SK-N-SH treated with all-trans-retinoic acid at 6 μM for 48 hours (cell line): ENCODE measurements around the gene SLC7A6OS.

ENCODE experiments used
- ATAC-seq: fragments of 200-7000 bp; cut with Tn5 transposase; 3 replicates; pipeline ENCODE4 v1.9.1; 2020; ENCODE audit warnings: mild to moderate bottlenecking, moderate library complexity
- ARNTL ChIP-seq: fragments of 450-650 bp; formaldehyde crosslinking; IDR thresholded peaks from 2 replicates; pipeline ENCODE4 v1.5.0; 2020; ENCODE audit warnings: low read depth, mild to moderate bottlenecking, moderate library complexity, borderline replicate concordance
- BACH2 ChIP-seq: fragments of 250-450 bp; sonication (Bioruptor Pico); IDR thresholded peaks from 2 replicates; pipeline ENCODE4 v1.9.0; 2021; ENCODE audit warnings: mild to moderate bottlenecking, borderline replicate concordance
- CREB5 ChIP-seq: fragments of 250-450 bp; sonication (Bioruptor Pico); IDR thresholded peaks from 2 replicates; pipeline ENCODE4 v1.5.1; 2020; ENCODE audit warnings: low read depth, mild to moderate bottlenecking, moderate library complexity
- CSRNP3 ChIP-seq: fragments of 250-450 bp; sonication (Bioruptor Pico); IDR thresholded peaks from 2 replicates; pipeline ENCODE4 v1.5.1; 2021; ENCODE audit warnings: mild to moderate bottlenecking, moderate library complexity
- ESRRG ChIP-seq: fragments of 250-450 bp; sonication (Bioruptor Pico); IDR thresholded peaks from 2 replicates; pipeline ENCODE4 v1.6.1; 2021; ENCODE audit warnings: mild to moderate bottlenecking
- GLIS3 ChIP-seq: fragments of 250-450 bp; sonication (Bioruptor Pico); IDR thresholded peaks from 2 replicates; pipeline ENCODE4 v1.5.0; 2020; ENCODE audit warnings: mild to moderate bottlenecking, moderate library complexity
- ISL1 ChIP-seq: fragments of 250-450 bp; sonication (Bioruptor Pico); IDR thresholded peaks from 2 replicates; pipeline ENCODE4 v2.1.2; 2022; ENCODE audit warnings: mild to moderate bottlenecking, moderate library complexity
- POU6F1 ChIP-seq: fragments of 250-450 bp; sonication (Bioruptor Pico); IDR thresholded peaks from 2 replicates; pipeline ENCODE4 v1.8.0; 2021; ENCODE audit warnings: low read depth, mild to moderate bottlenecking, moderate library complexity, borderline replicate concordance
- PPARA ChIP-seq: fragments of 250-450 bp; sonication (Bioruptor Pico); IDR thresholded peaks from 2 replicates; pipeline ENCODE4 v1.5.0; 2020; ENCODE audit warnings: mild to moderate bottlenecking, borderline replicate concordance
- RARB ChIP-seq: fragments of 250-450 bp; sonication (Bioruptor Pico); IDR thresholded peaks from 2 replicates; pipeline ENCODE4 v1.8.0; 2021; ENCODE audit warnings: mild to moderate bottlenecking, moderate library complexity
- TCF4 ChIP-seq: fragments of 250-450 bp; sonication (Bioruptor Pico); IDR thresholded peaks from 2 replicates; pipeline ENCODE4 v1.8.0; 2021; ENCODE audit warnings: mild to moderate bottlenecking, moderate library complexity, borderline replicate concordance
- TOX ChIP-seq: fragments of 250-450 bp; sonication (Bioruptor Pico); IDR thresholded peaks from 2 replicates; pipeline ENCODE4 v1.8.0; 2021; ENCODE audit warnings: mild to moderate bottlenecking, moderate library complexity, borderline replicate concordance
- TSHZ2 ChIP-seq: fragments of 250-450 bp; sonication (Bioruptor Pico); IDR thresholded peaks from 2 replicates; pipeline ENCODE4 v1.5.0; 2020; ENCODE audit warnings: mild to moderate bottlenecking, moderate library complexity
- ZC3H10 ChIP-seq: fragments of 250-450 bp; sonication (Bioruptor Pico); IDR thresholded peaks from 2 replicates; pipeline ENCODE4 v1.5.1; 2021; ENCODE audit warnings: mild to moderate bottlenecking, moderate library complexity
- ZFP3 ChIP-seq: fragments of 250-450 bp; sonication (Bioruptor Pico); IDR thresholded peaks from 2 replicates; pipeline ENCODE4 v1.5.0; 2020; ENCODE audit warnings: mild to moderate bottlenecking, moderate library complexity
- ZFP30 ChIP-seq: fragments of 450-650 bp; formaldehyde crosslinking; IDR thresholded peaks from 2 replicates; pipeline ENCODE4 v1.5.0; 2022; ENCODE audit warnings: mild to moderate bottlenecking, moderate library complexity
- ZNF565 ChIP-seq: fragments of 450-650 bp; formaldehyde crosslinking; conservative IDR thresholded peaks from 2 replicates; pipeline ENCODE4 v1.5.0; 2020; ENCODE audit warnings: low read depth, mild to moderate bottlenecking, moderate library complexity
- ZNF8 ChIP-seq: fragments of 450-650 bp; formaldehyde crosslinking; IDR thresholded peaks from 2 replicates; pipeline ENCODE4 v1.5.0; 2020; ENCODE audit warnings: mild to moderate bottlenecking, moderate library complexity

The SLC7A6OS gene

GRCh38 chr16:68276223-68276622 lies 34.5 kb downstream of the SLC7A6OS start:
- ATAC-seq, result no peak
- no peak for TF ChIP-seq ZFP30
- TF ChIP-seq ISL1 (CRISPR knock-in tag), result no peak
- TF ChIP-seq CREB5 (CRISPR knock-in tag), result no peak
- TF ChIP-seq TOX (CRISPR knock-in tag), result no peak
- no peak for TF ChIP-seq ZNF565 (CRISPR knock-in tag)
- TF ChIP-seq TCF4 (CRISPR knock-in tag), result no peak
- TF ChIP-seq, all 23 proteins: peak for 0

- ATAC-seq, result peak; percentile 24; the same call in 2 of the 3 replicates
- TF ChIP-seq GLIS3 (CRISPR knock-in tag), result no peak
- no peak for TF ChIP-seq TOX (CRISPR knock-in tag)
- TF ChIP-seq ZNF565 (CRISPR knock-in tag), result no peak
- no peak for TF ChIP-seq ZC3H10 (CRISPR knock-in tag)
- no peak for TF ChIP-seq TSHZ2
- no peak for TF ChIP-seq BACH2 (CRISPR knock-in tag)
- TF ChIP-seq, all 23 proteins: peak for 0
Observed at GRCh38 chr16:68275611-68276191, 35.0 kb downstream of the SLC7A6OS start.

GRCh38 chr16:68274441-68274840 lies 36.3 kb downstream of the SLC7A6OS start:
- TF ChIP-seq CSRNP3, result no peak
- no peak for ATAC-seq

- TF ChIP-seq ZFP30 (no peak), POU6F1 (CRISPR knock-in tag) (no peak), ZFP3 (CRISPR knock-in tag) (no peak), ZNF8 (CRISPR knock-in tag) (no peak)
- no peak for ATAC-seq
Observed at GRCh38 chr16:68273896-68274295, 36.9 kb downstream of the SLC7A6OS start.

- no peak for ATAC-seq
- TF ChIP-seq CSRNP3, result no peak
- TF ChIP-seq BACH2 (CRISPR knock-in tag), result no peak
- no peak for TF ChIP-seq ESRRG
- no peak for TF ChIP-seq ZC3H10 (CRISPR knock-in tag)
- TF ChIP-seq RARB, result no peak
- no peak for TF ChIP-seq TCF4 (CRISPR knock-in tag)
- TF ChIP-seq ISL1 (CRISPR knock-in tag), result no peak
- no peak for TF ChIP-seq ZFP30
- no peak for TF ChIP-seq ZNF565 (CRISPR knock-in tag)
- TF ChIP-seq POU6F1 (CRISPR knock-in tag), result no peak
- no peak for TF ChIP-seq CREB5 (CRISPR knock-in tag)
- no peak for TF ChIP-seq ARNTL (CRISPR knock-in tag)
- no peak for TF ChIP-seq TOX (CRISPR knock-in tag)
- no peak for TF ChIP-seq GLIS3 (CRISPR knock-in tag)
- TF ChIP-seq PPARA (CRISPR knock-in tag), result no peak
Observed at GRCh38 chr16:68273459-68273858, 37.3 kb downstream of the SLC7A6OS start.
